Measurements from ENCODE around the gene ABHD4. TPM values are rescaled to one million over a fixed set of nuclear protein-coding genes. Genes with fewer than 3 reads are reported as not detected.

Gene ABHD4
- total RNA-seq, 6 experiments from 2014 or later, result 22.2 to 31.6 (median 27.5) TPM

DNA sequence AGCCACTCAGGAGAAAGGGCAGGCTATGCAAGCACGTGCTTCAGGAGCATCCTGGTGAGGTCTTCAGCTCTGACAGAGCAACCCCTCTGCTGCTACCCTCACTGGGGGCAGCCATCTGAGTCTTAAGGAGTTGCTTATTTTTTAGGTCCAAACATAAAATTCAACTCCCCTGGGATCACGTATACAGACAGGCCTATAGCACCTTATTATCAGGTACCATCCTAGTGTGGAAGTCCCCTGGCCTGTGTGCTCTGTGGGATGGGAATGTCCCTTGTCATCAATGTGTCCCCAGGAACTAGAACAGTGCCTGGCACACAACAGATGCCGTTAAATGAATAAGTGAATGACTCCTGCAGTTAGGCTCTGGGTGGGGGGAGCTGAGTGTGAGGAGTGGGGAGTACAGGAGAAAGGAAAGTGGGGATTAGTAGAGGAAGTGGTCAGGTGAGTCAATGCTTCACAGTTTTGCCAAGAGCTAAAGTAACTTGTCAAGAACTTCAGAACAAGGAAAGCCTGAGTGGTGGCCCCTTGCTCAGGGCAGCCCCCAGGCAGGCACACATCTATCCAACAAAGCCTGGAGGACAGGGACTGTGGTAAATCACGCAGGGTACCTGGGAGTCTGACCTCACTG, 42.6 kb upstream of the ABHD4 start:
- DNase-seq, result no peak
- Mint-ChIP-seq H3K36me3 (ENCODE audit: low read depth) (no peaks in the 10 kb centered on the region), H3K27me3 (ENCODE audit: insufficient read depth) (peaks cover 2% of the 10 kb centered on the region; the same call in 1 of the 2 replicates), H3K4me1 (ENCODE audit: low read depth) (peaks cover 51% of the 10 kb centered on the region), H3K27ac (peak overlapping the region; percentile 93), H3K4me3 (peak overlapping the region; percentile 74; the same call in 1 of the 2 replicates), H3K9me3 (no peaks in the 10 kb centered on the region)
- TF ChIP-seq, protein P1, sequence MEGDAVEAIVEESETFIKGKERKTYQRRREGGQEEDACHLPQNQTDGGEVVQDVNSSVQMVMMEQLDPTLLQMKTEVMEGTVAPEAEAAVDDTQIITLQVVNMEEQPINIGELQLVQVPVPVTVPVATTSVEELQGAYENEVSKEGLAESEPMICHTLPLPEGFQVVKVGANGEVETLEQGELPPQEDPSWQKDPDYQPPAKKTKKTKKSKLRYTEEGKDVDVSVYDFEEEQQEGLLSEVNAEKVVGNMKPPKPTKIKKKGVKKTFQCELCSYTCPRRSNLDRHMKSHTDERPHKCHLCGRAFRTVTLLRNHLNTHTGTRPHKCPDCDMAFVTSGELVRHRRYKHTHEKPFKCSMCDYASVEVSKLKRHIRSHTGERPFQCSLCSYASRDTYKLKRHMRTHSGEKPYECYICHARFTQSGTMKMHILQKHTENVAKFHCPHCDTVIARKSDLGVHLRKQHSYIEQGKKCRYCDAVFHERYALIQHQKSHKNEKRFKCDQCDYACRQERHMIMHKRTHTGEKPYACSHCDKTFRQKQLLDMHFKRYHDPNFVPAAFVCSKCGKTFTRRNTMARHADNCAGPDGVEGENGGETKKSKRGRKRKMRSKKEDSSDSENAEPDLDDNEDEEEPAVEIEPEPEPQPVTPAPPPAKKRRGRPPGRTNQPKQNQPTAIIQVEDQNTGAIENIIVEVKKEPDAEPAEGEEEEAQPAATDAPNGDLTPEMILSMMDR (IDR thresholded peaks at IDR 0.05), result no peak

DNA sequence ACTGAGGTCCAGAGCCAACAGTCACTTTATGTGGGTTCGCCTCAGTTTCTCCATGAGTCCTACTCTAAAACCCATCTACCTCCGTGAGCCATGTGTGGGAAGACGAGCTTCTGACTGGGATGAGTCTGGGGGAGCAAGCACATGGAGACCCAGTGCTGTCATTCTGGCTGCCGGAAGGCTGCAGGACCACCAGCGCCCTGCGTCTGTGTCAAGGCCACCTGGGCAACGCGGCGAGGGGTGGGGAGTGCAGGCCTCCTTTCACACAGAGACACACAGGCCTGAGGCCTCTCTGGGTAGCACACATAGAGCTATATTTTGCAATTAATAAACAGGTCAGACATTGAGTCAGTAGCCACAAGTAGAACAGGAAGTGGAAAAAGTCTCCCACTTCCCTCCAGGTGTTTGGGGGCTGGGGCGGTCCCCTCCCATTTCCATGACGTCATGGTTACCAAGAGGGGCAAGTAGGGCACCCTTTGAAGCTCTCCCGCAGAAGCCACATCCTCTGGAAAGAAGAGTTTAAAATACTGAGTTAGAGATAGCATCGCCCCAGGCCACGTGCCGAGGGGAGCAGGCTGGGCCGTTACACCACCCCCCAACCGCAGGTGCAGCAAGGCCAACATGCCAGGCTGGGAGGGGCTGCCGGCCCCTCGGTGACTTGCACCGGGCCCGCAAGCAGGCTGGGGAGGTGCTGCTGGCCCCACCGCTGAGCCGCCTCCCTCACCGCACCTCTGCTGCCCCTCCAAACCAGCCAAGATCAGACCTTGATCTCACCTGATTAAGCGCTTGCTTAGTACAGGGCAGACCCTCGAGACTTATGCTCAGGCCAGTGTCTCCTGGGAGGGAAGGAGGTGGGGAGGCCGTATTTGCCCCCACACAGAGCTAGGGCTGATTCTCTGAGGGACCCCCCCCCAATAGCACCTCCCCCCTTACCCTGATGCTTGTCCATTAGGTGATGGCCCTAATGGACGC, 41.8 kb upstream of the ABHD4 start:
- Mint-ChIP-seq H3K4me1 (ENCODE audit: low read depth) (peaks cover 43% of the 10 kb centered on the region), H3K36me3 (ENCODE audit: low read depth) (no peaks in the 10 kb centered on the region), H3K9me3 (no peaks in the 10 kb centered on the region), H3K27ac (peak overlapping the region; percentile 93), H3K4me3 (peak overlapping the region; percentile 83), H3K27me3 (ENCODE audit: insufficient read depth) (peaks cover 2% of the 10 kb centered on the region; the same call in 1 of the 2 replicates)
- peak; percentile 68 for DNase-seq
- TF ChIP-seq, protein P1 (IDR thresholded peaks at IDR 0.05), result no peak

DNA sequence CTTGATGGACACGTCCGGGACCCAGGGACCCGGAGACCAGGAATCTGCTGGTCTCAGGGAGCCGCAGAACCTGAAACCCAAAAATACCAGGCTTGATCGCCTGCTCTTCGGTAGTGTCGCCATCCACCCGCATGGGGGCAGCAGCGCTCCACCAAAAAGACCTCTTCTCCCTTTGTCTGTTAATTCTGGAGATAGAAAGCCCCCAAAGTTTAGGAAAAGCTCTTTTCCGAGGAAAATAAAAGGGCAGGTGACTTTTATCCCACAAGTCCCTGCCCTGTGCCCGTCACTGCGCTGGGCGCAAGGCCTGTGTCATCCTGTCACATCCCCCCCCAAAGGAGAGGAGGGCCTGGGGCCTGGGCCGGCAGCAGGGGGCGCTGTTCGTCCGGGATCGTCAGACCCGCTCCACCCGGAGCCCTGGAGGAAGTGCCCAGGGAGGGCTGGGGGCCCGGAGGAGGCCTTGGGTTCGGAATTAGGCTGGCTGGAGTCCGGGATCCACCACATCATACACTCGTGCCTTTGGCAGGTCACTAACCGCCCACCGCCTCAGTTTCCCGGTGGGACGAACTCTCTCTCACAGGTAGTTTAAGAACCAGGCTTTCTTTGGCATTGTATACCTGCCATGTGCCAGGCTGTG, 41.0 kb upstream of the ABHD4 start:
- Mint-ChIP-seq H3K27me3 (ENCODE audit: insufficient read depth) (no peaks in the 10 kb centered on the region), H3K9me3 (no peaks in the 10 kb centered on the region), H3K27ac (peak overlapping the region; percentile 93), H3K36me3 (ENCODE audit: low read depth) (no peaks in the 10 kb centered on the region), H3K4me1 (ENCODE audit: low read depth) (peaks cover 38% of the 10 kb centered on the region), H3K4me3 (peak overlapping the region; percentile 83)
- peak; percentile 36 for DNase-seq
- TF ChIP-seq, protein P1 (IDR thresholded peaks at IDR 0.05), result peak; percentile 100

DNA sequence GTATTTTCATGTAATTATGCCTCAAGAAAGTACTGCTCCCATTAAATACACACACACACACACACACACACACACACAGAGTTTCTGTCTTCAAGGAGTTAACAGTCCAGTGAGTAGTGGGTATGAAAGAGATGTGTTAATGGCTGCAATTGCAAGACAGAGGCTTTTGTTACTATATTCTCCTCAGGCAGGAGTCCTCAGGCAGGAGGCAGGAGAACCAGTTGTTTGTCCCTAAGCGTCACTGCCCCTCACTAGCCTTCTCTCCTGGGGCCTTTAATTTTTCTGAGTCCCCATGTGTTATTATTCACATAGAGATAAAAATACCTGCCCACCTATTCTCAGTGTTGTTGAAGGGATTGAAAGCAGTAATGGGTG, 40.3 kb upstream of the ABHD4 start:
- H3K9me3 Mint-ChIP-seq, result no peaks in the 10 kb centered on the region
- peak overlapping the region; percentile 83; the same call in 1 of the 2 replicates for H3K4me3 Mint-ChIP-seq
- no peak overlapping the region; the same call in 1 of the 2 replicates for H3K27ac Mint-ChIP-seq
- TF ChIP-seq, protein P1 (IDR thresholded peaks at IDR 0.05), result no peak
- no peak for DNase-seq
- peaks cover 38% of the 10 kb centered on the region for H3K4me1 Mint-ChIP-seq (ENCODE audit: low read depth)
- H3K27me3 Mint-ChIP-seq (ENCODE audit: insufficient read depth), result no peaks in the 10 kb centered on the region
- no peaks in the 10 kb centered on the region; the same call in 1 of the 2 replicates for H3K36me3 Mint-ChIP-seq (ENCODE audit: low read depth)

DNA sequence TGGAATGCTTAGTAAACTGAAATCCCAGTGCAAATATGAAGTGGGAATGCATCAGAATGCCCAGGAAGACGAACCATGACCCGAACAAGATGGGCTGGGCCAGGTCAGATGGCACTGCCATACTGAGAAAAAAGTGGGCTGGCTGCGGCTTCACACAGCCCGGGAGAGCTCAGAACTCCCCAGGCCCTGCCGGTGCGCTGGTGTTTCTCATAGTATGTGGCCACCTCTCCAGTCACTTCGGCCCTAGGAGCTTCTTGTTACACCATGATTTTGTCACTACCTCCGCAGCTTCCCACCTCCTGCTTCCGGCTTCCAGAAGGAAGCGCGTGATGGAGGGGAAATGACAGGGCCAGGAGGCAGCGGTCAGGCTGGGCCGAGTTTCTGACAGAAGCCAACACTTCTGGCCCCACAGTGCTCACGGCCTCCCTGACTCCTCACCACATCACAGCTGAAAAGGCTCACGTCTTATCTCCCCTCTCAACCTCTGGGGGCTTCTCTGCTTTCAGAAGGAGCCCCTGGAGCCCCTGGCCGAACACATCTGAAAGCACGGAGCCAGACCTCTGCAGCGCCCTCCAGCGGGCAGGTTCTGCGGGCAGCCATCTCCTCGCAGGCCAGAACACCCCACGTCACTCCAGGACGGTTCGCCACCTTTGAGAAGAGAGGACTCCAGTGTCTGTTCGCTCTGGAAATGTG, 39.7 kb upstream of the ABHD4 start:
- Mint-ChIP-seq H3K27me3 (ENCODE audit: insufficient read depth) (no peaks in the 10 kb centered on the region), H3K36me3 (ENCODE audit: low read depth) (no peaks in the 10 kb centered on the region; the same call in 1 of the 2 replicates), H3K9me3 (no peaks in the 10 kb centered on the region), H3K27ac (no peak overlapping the region), H3K4me3 (no peak overlapping the region), H3K4me1 (ENCODE audit: low read depth) (peaks cover 38% of the 10 kb centered on the region)
- no peak for DNase-seq
- TF ChIP-seq, protein P1 (IDR thresholded peaks at IDR 0.05), result no peak
